B cell (primary cell): ENCODE results near the gene EMP2.
"Not testable (repeated sequence)": the region's sequence is repeated elsewhere in the genome, so short reads cannot be mapped to it uniquely, and the experiment has no call there.

Source experiments
- CTCF ChIP-seq: fragments of 200-600 bp; IDR thresholded peaks from one replicate; pipeline ENCODE4 v1.8.0; 2022; ENCODE audit warnings: antibody characterized with exemption, mild to moderate bottlenecking
- EZH2 ChIP-seq: IDR thresholded peaks from 2 replicates; pipeline ENCODE4 v1.6.1; 2012; ENCODE audit warnings: borderline replicate concordance, low read depth, mild to moderate bottlenecking, moderate library complexity, low read length; ENCODE audit not compliant: insufficient read depth, poor library complexity, severe bottlenecking

- TF ChIP-seq CTCF, EZH2: not testable (repeated sequence)
Measured at GRCh38 chr16:10505286-10505685, 75.1 kb downstream of the EMP2 start.
